Measurements from ENCODE around the gene CD109. TPM values are rescaled to one million over a fixed set of nuclear protein-coding genes. Genes with fewer than 3 reads are reported as not detected.

CD109 gene
- total and polyA plus RNA-seq, 4 experiments from 2014 or later = 0.10 to 0.96 (median 0.53) TPM

DNA sequence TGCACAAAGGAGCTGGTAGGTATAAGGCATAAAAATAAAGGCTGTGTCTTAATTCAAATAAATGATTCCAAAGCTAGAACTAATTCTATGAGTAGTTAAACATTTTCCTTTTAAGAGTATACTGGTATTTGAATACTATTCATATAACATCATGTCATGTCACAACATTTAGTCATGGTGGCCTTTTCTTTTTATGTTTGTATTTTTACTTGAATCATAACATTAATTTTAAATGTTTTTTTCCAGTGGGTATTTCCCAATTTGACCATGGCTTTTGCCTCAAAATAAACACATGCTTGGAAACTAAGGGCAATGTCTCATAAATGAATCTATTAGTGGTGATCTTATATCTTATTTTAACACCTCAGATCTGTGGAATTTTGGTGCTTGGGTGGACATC is 177.1 kb downstream of the CD109 start:
- Histone ChIP-seq H3K4me3 (ENCODE audit: low read length in 2 of 2) (no peak overlapping the region), H3K4me1 (ENCODE audit: insufficient read depth, low read length) (no peaks in the 10 kb centered on the region), H3K36me3 (ENCODE audit: insufficient read depth, low read length) (no peaks in the 10 kb centered on the region), H3K27me3 (ENCODE audit: insufficient read depth, low read length) (no peaks in the 10 kb centered on the region), H3K9me3 (ENCODE audit: control insufficient read depth in 1 of 2, low read length in 2 of 2) (no peaks in the 10 kb centered on the region), H3K27ac (ENCODE audit: low read depth, low read length) (no peak overlapping the region)
- ChIA-PET POLR2A (ENCODE audit: partially characterized antibody) (no interaction called here), CTCF (ENCODE audit: partially characterized antibody) (interaction anchor here (0.8 kb wide), 1 partner anchor 17 kb away, joined by 3 read pairs; no protein-coding TSS in a partner anchor)
- Mint-ChIP-seq H3K4me3 (no peak overlapping the region), H3K9me3 (peaks cover 0 to 2% (median 0%) of the 10 kb centered on the region in 8 donors), H3K27me3 (no peaks in the 10 kb centered on the region), H3K27ac (no peak overlapping the region), H3K36me3 (no peaks in the 10 kb centered on the region), H3K4me1 (peaks cover 0 to 8% (median 5%) of the 10 kb centered on the region in 4 donors)
- intact Hi-C loops (cut with micrococcal nuclease) = no loop called here
- no peak for DNase-seq

Other genes starting within 250 kb of the CD109 start
- 10 to 100 TPM; 16.4 to 17.8 TPM for gene CGAS, start 243.9 kb upstream of the CD109 start, total RNA-seq
- gene CGAS, start 243.9 kb upstream of the CD109 start, polyA plus RNA-seq = 10 to 100 TPM in 1 of 2 donors, 1 to 10 TPM in 1; 6.4 to 19.9 TPM
- 10 to 100 TPM; 98.9 to 99.8 TPM for gene MTO1, start 234.5 kb upstream of the CD109 start, total RNA-seq
- gene MTO1, start 234.5 kb upstream of the CD109 start, polyA plus RNA-seq = 10 to 100 TPM; 31.7 to 40.9 TPM
- over 10,000 TPM; 15,632 to 16,691 TPM for gene EEF1A1, start 175.2 kb upstream of the CD109 start, total RNA-seq
- over 10,000 TPM; 10,358 to 12,185 TPM for gene EEF1A1, start 175.2 kb upstream of the CD109 start, polyA plus RNA-seq
- gene SLC17A5, start 42.2 kb upstream of the CD109 start, total RNA-seq = 10 to 100 TPM; 16.1 to 16.2 TPM
- gene SLC17A5, start 42.2 kb upstream of the CD109 start, polyA plus RNA-seq = 10 to 100 TPM; 11.8 to 12.1 TPM

All from CD4-positive, alpha-beta memory T cell (primary cell).